Endothelial cell (in vitro differentiated cells): Measurements from ENCODE around the gene CRMP1. TPM values are rescaled to one million over a fixed set of nuclear protein-coding genes. Genes with fewer than 3 reads are reported as not detected.

Source experiments
- DNase-seq: peaks from one replicate; pipeline ENCODE4 v3.0.0; 2021; ENCODE audit warnings: low spot score
- H3K27ac Mint-ChIP-seq: one replicate; pipeline ENCODE4 v1.8.0; 2021; ENCODE audit warnings: mixed read lengths, inconsistent platforms; ENCODE audit not compliant: unreplicated experiment
- H3K27me3 Mint-ChIP-seq: one replicate; pipeline ENCODE4 v1.8.0; 2021; ENCODE audit warnings: mild to moderate bottlenecking, moderate library complexity, mixed read lengths, inconsistent platforms; ENCODE audit not compliant: unreplicated experiment
- H3K36me3 Mint-ChIP-seq: one replicate; pipeline ENCODE4 v1.8.0; 2021; ENCODE audit warnings: mild to moderate bottlenecking, low read depth, mixed read lengths, inconsistent platforms; ENCODE audit not compliant: unreplicated experiment
- H3K4me1 Mint-ChIP-seq: one replicate; pipeline ENCODE4 v1.8.0; 2021; ENCODE audit warnings: mild to moderate bottlenecking, mixed read lengths, inconsistent platforms; ENCODE audit not compliant: unreplicated experiment
- H3K4me3 Mint-ChIP-seq: one replicate; pipeline ENCODE4 v1.8.0; 2021; ENCODE audit warnings: mild to moderate bottlenecking, mixed read lengths, inconsistent platforms; ENCODE audit not compliant: unreplicated experiment
- H3K9me3 Mint-ChIP-seq: one replicate; pipeline ENCODE4 v1.8.0; 2021; ENCODE audit warnings: mixed read lengths, inconsistent platforms; ENCODE audit not compliant: unreplicated experiment
- CTCF ChIP-seq: fragments of 200-600 bp; sonication (generic); IDR thresholded peaks from one replicate; pipeline ENCODE4 v1.5.0; 2021; ENCODE audit warnings: antibody characterized with exemption; ENCODE audit not compliant: unreplicated experiment
- total RNA-seq: library from RNA; stranded (reverse); fragmentation: NEBNext Ultra II Directional; extraction: Animal tissue kit (Norgen Biotek cat#: 25700); gene quantifications from one replicate; pipeline ENCODE4 v1.2.1, GENCODE V29; 2021; ENCODE audit not compliant: unreplicated experiment

CRMP1 gene
- total RNA-seq, 1 donor from 2014 or later = 71.2 TPM

- H3K36me3 Mint-ChIP-seq = peaks cover 29% of the 10 kb centered on the region
- TF ChIP-seq CTCF = no peak
- no peak for DNase-seq
- H3K4me3 Mint-ChIP-seq = no peak overlapping the region
- peaks cover 4% of the 10 kb centered on the region for H3K27me3 Mint-ChIP-seq
- no peak overlapping the region for H3K27ac Mint-ChIP-seq
- H3K4me1 Mint-ChIP-seq = no peaks in the 10 kb centered on the region
- no peaks in the 10 kb centered on the region for H3K9me3 Mint-ChIP-seq
Measured at GRCh38 chr4:5816851-5817375, 76.0 kb downstream of the CRMP1 start.

DNA sequence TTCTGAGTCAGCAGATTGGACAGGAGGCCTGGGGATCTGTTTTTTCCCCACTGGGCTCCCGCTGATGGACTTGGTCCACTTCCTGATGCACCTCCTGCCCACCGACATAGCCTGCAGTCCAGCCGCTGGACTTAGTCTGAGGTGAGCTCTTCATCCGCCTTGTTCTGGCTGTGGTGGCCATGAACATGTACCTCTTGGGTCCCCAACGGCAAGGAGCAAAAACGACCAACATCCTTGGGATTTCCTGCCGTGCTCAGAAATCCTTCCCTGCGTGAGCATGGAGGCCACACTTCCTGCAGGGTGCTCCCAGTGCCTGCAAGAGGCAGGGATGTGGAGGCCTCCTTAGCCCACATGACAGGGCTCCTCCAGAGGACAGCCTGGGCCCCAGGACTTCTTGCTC lies 76.8 kb downstream of the CRMP1 start:
- no peaks in the 10 kb centered on the region for H3K4me1 Mint-ChIP-seq
- DNase-seq = no peak
- H3K36me3 Mint-ChIP-seq = peaks cover 30% of the 10 kb centered on the region
- TF ChIP-seq CTCF = no peak
- H3K4me3 Mint-ChIP-seq = no peak overlapping the region
- no peaks in the 10 kb centered on the region for H3K9me3 Mint-ChIP-seq
- peaks cover 4% of the 10 kb centered on the region for H3K27me3 Mint-ChIP-seq
- H3K27ac Mint-ChIP-seq = no peak overlapping the region

DNA sequence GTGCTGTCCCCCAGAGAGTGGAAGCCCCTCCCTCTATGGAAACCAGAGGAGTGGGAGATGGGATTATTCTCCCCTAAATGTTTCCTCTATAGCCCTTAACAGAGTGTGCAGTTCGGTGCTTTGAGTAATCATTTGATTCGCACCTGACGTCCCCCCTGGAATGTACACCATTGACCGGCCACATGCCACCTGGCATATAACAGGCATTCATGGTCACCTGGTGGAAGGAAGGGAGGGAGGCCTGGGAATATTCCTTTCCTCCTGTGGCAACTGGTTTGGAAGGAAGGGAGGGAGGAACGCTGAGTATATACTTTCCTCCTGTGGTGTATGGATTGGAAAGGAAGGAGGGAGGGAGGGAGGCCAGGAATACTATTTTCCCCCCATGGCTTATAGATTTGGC lies 77.2 kb downstream of the CRMP1 start:
- Mint-ChIP-seq H3K27ac (no peak overlapping the region), H3K36me3 (peaks cover 33% of the 10 kb centered on the region), H3K4me3 (no peak overlapping the region), H3K4me1 (no peaks in the 10 kb centered on the region), H3K9me3 (no peaks in the 10 kb centered on the region), H3K27me3 (peaks cover 4% of the 10 kb centered on the region)
- DNase-seq = no peak
- TF ChIP-seq CTCF = no peak

- H3K36me3 Mint-ChIP-seq = peaks cover 37% of the 10 kb centered on the region
Measured at GRCh38 chr4:5814421-5814820, 78.5 kb downstream of the CRMP1 start.

GRCh38 chr4:5813882-5814255 lies 79.0 kb downstream of the CRMP1 start:
- Mint-ChIP-seq H3K27ac (no peak overlapping the region), H3K9me3 (no peaks in the 10 kb centered on the region), H3K4me1 (no peaks in the 10 kb centered on the region), H3K4me3 (no peak overlapping the region), H3K27me3 (peaks cover 7% of the 10 kb centered on the region), H3K36me3 (peaks cover 37% of the 10 kb centered on the region)
- no peak for DNase-seq
- no peak for TF ChIP-seq CTCF

More at GRCh38 chr4:5814421-5814820, 78.5 kb downstream of the CRMP1 start:
- no peaks in the 10 kb centered on the region for H3K9me3 Mint-ChIP-seq
- peaks cover 7% of the 10 kb centered on the region for H3K27me3 Mint-ChIP-seq
- no peak overlapping the region for H3K4me3 Mint-ChIP-seq
- TF ChIP-seq CTCF = no peak
- H3K4me1 Mint-ChIP-seq = no peaks in the 10 kb centered on the region
- DNase-seq = no peak
- H3K27ac Mint-ChIP-seq = no peak overlapping the region
